GM12801 (cell line): ENCODE results near the gene HOMEZ.

Source experiments
- TF ChIP-seq, protein P1 (sequence below): IDR thresholded peaks from one replicate; pipeline ENCODE4 v1.5.1; 2011; ENCODE audit warnings: control low read depth; ENCODE audit not compliant: insufficient read length; ENCODE audit errors: extremely low read depth

Gene HOMEZ

DNA sequence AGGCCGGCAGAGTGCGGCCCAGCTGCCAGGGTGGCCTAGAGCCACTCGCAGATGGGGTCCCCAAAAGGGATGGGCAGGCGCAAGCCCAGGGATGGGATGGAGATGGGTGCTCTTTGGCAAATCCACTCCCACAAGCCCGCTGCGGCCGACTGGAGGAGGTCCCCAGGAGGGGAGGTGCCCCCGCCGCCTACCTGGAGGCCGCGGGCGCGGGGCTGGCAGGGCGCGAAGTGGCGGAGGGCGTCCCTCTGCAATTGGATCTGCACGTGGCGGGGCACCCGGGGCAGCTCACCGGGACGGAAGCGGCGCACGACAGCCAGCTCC lies 16.0 kb upstream of the HOMEZ start:
- TF ChIP-seq, protein P1, sequence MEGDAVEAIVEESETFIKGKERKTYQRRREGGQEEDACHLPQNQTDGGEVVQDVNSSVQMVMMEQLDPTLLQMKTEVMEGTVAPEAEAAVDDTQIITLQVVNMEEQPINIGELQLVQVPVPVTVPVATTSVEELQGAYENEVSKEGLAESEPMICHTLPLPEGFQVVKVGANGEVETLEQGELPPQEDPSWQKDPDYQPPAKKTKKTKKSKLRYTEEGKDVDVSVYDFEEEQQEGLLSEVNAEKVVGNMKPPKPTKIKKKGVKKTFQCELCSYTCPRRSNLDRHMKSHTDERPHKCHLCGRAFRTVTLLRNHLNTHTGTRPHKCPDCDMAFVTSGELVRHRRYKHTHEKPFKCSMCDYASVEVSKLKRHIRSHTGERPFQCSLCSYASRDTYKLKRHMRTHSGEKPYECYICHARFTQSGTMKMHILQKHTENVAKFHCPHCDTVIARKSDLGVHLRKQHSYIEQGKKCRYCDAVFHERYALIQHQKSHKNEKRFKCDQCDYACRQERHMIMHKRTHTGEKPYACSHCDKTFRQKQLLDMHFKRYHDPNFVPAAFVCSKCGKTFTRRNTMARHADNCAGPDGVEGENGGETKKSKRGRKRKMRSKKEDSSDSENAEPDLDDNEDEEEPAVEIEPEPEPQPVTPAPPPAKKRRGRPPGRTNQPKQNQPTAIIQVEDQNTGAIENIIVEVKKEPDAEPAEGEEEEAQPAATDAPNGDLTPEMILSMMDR: no peak

DNA sequence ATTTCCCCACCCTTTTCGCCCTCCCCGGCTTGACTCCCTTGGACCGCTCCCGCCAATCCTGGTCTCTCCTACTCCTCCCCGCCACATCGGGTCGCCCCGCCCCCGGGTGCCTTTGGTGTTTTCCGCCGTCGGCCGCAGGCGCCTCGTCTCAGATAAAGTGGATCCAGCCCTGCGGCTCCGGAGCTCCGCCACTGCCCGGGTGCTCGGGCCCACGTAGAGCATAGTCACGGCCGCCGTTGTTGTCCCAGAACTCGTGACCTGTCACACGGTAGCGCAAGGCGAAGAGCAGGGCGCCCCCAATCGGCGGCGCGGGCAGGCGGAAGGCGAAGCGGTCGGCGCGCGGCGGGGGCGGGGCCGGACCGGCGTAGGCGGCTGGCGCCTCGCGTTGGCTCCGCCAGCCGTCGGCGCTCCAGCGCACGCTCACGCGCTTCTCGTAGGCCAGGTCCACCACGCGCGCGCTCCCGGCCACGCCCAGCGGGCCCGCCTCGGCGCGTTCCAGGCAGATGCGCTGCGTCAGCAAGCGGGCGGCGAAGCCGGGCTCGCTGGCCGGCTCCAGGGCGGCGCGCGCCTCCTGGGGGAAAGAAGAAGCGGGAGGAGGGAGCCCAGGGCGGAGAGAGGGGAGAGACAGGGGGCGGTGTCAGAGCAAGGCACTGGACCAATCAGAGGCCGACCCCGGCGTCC lies 15.5 kb upstream of the HOMEZ start:
- TF ChIP-seq, protein P1: no peak

DNA sequence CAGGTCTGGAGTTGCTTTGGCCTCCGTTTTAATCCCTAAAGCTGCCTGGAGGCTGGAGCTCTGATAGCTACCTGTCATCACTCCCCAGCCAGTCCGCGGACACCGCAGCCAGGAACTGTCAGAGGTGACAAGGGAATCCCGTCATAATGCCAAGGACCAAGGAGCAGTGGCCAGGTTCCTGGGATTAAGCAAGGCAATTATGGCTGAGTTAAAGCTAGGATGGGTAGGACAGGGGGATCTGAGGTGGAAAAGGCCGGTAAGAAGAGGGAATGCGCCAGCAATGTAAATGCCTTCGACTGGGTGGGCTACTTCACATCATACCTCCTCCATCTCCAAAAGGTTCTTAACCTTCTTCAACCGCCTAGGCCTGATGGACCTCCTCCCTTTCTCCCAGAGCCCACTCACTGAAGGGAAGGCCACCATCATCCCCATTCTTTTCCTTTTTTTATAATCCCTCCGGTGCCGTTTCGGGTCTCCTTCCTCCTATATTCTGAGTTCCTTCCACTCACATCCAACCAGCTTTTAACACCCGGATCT lies 14.8 kb upstream of the HOMEZ start:
- TF ChIP-seq, protein P1: no peak

DNA sequence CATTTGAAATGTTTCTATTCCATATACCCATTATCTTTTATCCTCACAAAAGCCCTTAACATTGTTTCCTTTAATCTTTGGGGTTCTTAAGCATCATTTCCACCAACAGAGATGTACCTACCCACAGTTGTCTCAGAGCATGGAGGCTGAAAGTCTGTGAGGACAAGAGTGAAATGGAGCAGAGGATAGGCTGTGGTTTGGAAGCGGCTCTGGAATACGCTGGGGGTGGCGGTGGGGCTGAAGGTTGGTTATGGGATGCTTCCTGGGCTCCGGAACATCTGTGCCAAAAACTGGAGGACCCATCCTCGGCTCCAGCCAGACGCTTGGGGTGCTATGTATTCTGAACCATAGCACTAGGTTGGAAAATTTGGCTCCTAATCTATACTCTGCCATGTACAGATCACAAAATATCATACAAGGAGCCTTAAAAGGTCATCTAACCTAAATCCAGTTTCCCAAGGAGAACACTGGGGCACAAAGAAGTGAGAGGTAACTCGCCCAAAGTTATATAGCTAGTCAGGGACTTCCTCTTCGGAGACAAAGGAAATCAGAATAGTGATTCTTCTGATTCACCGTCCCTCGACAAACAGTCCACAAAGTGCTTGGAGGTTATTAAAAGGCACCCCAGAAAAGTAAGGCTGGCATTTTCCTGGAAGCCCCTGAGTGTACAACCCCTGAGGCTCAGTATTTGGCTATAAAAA lies 14.2 kb upstream of the HOMEZ start:
- TF ChIP-seq, protein P1: no peak

DNA sequence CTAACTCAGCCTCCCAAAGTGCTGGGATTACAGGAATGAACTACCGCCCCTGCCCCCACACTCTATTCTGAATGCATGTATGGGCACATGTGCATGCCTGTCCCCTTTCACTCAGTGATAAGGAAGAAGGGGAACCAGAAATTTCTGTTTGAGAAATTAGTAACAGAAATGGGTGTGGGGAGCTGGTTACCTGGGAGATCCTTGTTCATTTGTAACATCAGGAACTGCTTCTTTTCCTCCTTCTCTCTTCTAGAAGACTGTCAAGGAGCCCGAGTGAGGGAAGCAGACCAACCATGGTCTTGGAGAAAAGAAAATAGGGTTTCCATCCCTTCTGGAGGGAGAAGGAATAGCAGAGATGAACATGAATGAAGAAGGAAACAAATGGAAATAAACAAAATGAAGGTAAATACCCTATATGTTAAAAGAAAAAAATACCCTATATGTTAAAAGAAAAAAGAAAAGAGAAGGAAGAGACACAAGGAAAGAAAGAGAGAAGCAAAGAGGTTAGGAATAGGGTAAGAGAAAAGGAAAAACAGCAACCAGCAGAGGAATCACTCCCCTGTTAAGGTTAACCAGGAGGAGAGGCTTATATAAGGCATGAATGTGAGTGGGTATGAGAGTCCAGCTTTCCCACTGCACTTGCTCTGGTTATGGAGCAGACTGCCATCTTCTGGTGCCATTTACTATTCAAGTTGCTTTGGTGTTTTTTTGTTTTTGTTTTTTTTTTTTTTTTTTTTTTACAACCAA lies 13.5 kb upstream of the HOMEZ start:
- TF ChIP-seq, protein P1: no peak

DNA sequence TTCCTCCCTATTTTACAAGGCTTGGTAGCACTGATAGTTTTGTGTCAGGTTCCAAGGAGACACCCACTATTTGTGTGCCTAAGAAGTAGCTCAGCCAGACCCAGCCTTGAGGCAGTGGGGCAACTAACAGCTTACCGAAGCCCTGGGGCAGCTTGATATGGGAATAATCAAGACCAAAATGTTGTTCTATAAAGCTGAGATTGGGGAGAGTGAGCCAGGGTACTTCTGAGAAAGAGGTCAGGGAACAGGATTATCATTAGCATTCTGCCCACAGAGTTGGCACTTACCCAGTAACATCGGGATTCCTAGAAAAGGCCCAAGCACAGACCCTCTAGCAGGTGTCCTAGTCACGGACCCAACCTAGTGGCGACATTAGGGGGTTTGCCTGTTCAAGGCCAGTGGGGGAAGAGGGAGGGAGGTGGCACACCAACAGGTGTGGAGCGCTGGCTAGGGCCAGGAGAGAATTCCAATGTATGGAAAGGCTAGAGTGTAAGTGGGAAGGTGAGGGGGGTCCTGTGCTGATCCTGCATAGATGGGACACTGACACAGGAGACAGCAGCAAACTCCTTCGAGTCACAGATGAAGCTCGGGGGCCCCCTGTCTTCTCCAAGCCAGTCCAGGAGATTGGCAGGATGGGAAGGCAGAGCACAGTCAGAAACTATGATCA lies 11.8 kb upstream of the HOMEZ start:
- TF ChIP-seq, protein P1: no peak

DNA sequence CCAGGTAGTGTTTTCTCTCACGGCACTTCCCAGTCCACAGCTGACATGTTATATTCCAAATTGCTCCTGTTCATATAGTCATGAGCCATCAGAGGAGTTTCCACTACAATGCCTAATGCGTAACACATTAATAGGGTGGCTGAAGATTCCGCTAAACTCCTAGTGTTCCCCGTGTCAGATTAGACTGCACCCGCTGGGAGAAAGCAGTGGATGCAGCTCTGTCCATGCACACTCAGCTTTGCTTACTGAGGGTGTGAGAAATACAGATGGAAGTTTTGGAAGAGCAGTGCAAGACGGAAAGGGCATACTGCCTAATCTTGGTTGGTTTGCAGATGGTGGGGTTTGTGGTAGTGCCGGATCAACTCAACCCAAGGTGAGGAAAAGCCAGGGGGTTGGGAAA lies 11.2 kb upstream of the HOMEZ start:
- TF ChIP-seq, protein P1: no peak
